Mucosa of rectum (tissue), 2 donors: ENCODE measurements around the gene GEMIN5.

ENCODE experiments used
- H3K27ac ChIP-seq, 2 donors: one replicate each; pipeline ENCODE4 v1.7.0; 2013; ENCODE audit warnings: inconsistent platforms in 2 of 2, low read depth in 2 of 2, low read length in 2 of 2
- H3K27me3 ChIP-seq, 2 donors: one replicate each; pipeline ENCODE4 v1.7.0; 2013; ENCODE audit warnings: low read length in 2 of 2; ENCODE audit not compliant: control insufficient read depth in 2 of 2, insufficient read depth in 2 of 2
- H3K36me3 ChIP-seq, 2 donors: one replicate each; pipeline ENCODE4 v1.7.0; 2013; ENCODE audit warnings: low read length in 2 of 2; ENCODE audit not compliant: control insufficient read depth in 2 of 2, insufficient read depth in 2 of 2
- H3K4me1 ChIP-seq, 2 donors: one replicate each; pipeline ENCODE4 v1.7.0; 2013; ENCODE audit warnings: low read length in 2 of 2, mild to moderate bottlenecking in 1 of 2; ENCODE audit not compliant: control insufficient read depth in 2 of 2, insufficient read depth in 2 of 2
- H3K4me3 ChIP-seq, 2 donors: one replicate each; pipeline ENCODE4 v1.7.0; 2013; ENCODE audit warnings: low read length in 2 of 2
- H3K9ac ChIP-seq, 2 donors: one replicate each; pipeline ENCODE4 v1.7.0; 2013; ENCODE audit warnings: low read length in 2 of 2, low read depth in 1 of 2, mild to moderate bottlenecking in 1 of 2
- H3K9me3 ChIP-seq, 2 donors: one replicate each; pipeline ENCODE4 v1.7.0; 2013; ENCODE audit warnings: low read length in 2 of 2; ENCODE audit not compliant: control insufficient read depth in 2 of 2
- donor health status: healthy.
- donor health status: Normal muscosa, but diverticular disease.

The GEMIN5 gene

GRCh38 chr5:154865466-154866184 is 72.4 kb downstream of the GEMIN5 start:
- H3K36me3 ChIP-seq: peaks cover 17 to 43% of the 10 kb centered on the region in 2 donors
- H3K4me3 ChIP-seq: no peak overlapping the region
- peaks cover 3 to 10% of the 10 kb centered on the region in 2 donors for H3K4me1 ChIP-seq
- H3K27me3 ChIP-seq: no peaks in the 10 kb centered on the region
- H3K27ac ChIP-seq: no peak overlapping the region
- no peak overlapping the region for H3K9ac ChIP-seq
- H3K9me3 ChIP-seq: no peaks in the 10 kb centered on the region

DNA sequence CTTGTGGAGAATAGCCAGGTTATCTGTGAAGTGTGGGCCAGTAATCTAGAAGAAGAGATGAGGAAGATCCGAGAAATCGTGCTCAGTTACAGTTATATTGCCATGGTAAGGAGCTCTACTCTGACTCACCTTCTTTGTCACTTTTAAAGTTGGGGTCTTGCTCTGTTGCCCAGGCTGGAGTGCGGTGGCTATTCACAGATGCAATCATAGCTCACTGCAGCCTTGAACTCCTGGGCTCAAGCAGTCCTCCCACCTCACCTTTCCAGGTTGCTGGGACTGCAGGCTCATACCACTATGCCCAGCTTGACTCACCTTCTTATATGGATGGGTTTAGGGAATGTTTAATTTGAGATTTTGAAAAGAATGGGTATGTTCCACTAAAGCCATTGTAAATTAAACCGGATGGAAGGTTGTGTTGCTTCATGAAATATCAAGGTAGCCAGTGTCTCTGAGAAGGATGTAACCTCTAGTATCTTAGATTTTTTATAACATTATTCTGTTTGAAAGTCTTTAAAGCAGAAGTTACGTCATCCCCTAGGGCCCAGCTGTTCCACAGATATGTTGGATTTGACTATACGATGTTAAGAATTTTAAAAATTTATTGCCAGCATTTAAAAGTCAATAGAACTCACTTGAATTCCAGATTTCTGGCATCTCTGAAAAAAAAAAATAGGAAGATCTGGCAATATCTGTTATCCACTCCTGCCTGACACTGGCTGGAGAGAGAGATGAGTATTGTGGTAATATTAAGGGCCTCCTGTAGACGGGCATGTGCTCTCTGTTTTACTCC is 74.5 kb downstream of the GEMIN5 start:
- Histone ChIP-seq H3K27me3 (no peaks in the 10 kb centered on the region), H3K9me3 (no peaks in the 10 kb centered on the region), H3K27ac (no peak overlapping the region), H3K36me3 (peaks cover 10 to 32% of the 10 kb centered on the region in 2 donors), H3K4me1 (peaks cover 14 to 19% of the 10 kb centered on the region in 2 donors), H3K4me3 (no peak overlapping the region), H3K9ac (no peak overlapping the region)

DNA sequence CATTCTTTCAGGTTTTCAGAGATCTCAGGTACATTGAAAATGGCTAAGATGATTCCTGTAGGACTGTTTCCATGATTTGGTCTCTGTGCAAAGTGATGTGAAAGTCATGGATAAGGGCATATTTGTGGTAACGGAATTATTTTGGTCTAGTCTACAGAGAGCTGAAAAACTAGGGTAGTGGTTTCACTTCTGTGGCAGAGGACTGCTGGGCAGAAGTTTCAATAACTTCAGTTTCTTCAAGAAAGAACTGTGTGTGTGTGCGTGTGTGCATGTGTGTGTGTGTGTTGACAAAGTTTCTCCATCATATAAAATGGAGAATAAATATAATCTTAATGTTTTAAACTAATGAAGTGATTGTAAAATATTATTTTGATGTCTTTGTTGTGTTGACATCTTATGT is 75.2 kb downstream of the GEMIN5 start:
- no peak overlapping the region for H3K27ac ChIP-seq
- H3K4me3 ChIP-seq: no peak overlapping the region
- no peaks in the 10 kb centered on the region for H3K9me3 ChIP-seq
- peaks cover 14 to 19% of the 10 kb centered on the region in 2 donors for H3K4me1 ChIP-seq
- no peaks in the 10 kb centered on the region for H3K27me3 ChIP-seq
- peaks cover 9 to 31% of the 10 kb centered on the region in 2 donors for H3K36me3 ChIP-seq
- H3K9ac ChIP-seq: no peak overlapping the region

- no peak overlapping the region for H3K4me3 ChIP-seq
- H3K27ac ChIP-seq: no peak overlapping the region
- H3K27me3 ChIP-seq: no peaks in the 10 kb centered on the region
- H3K36me3 ChIP-seq: peaks cover 9 to 31% of the 10 kb centered on the region in 2 donors
- no peak overlapping the region for H3K9ac ChIP-seq
- no peaks in the 10 kb centered on the region for H3K9me3 ChIP-seq
- peaks cover 17 to 23% of the 10 kb centered on the region in 2 donors for H3K4me1 ChIP-seq
Observed at GRCh38 chr5:154861946-154862345, 76.1 kb downstream of the GEMIN5 start.

DNA sequence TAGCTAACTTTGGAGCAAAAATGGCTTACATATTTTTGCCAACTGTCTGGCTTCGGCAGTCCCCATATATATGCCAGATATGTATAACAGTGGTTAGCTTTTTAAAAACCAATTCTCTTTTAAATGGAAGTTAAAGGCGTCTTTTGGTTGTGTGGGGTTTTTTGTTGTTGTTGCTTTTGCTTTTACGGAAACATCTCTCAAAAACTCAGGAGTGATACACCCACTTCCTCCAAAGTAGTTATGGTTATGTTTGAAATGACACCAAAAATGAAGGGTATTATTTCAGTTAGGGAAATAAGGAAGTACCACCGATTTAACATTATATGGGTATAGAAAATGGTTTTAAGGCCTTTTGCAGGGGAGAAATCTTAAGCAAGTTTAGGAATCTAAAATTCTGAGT is 77.2 kb downstream of the GEMIN5 start:
- H3K4me1 ChIP-seq: peaks cover 18 to 27% of the 10 kb centered on the region in 2 donors

DNA sequence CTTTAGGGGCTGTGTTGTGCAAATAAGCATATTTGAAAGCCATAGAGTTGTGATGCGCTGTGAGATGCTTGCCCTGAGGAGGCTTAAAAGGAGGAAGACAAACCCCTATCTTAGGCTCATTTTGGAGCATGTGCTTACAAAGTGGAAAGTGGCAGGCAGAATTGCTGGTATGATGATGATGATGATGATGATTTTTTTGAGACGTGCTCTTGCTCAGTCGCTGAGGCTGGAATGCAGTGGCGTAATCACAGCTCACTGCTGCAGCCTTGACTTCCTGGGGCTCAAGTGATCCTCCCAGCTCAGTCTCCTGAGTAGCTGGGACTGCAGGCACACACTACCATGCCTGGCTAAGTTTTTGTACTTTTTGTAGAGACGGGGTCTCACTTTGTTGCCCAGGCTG is 77.9 kb downstream of the GEMIN5 start:
- Histone ChIP-seq H3K27ac (peak overlapping the region; percentile 98), H3K4me3 (peak overlapping the region; percentile 96 to 97), H3K9me3 (no peaks in the 10 kb centered on the region), H3K4me1 (peaks cover 18 to 27% of the 10 kb centered on the region in 2 donors), H3K36me3 (peaks cover under 1 to 15% of the 10 kb centered on the region in 2 donors), H3K9ac (peak overlapping the region; percentile 91 to 97), H3K27me3 (no peaks in the 10 kb centered on the region)

More for the DNA sequence above, 77.2 kb downstream of the GEMIN5 start:
- Histone ChIP-seq H3K4me3 (peak overlapping the region in 1 of 2 donors; percentile 96), H3K27ac (peak overlapping the region in 1 of 2 donors; percentile 98), H3K27me3 (no peaks in the 10 kb centered on the region), H3K36me3 (peaks cover 6 to 21% of the 10 kb centered on the region in 2 donors), H3K9ac (no peak overlapping the region), H3K9me3 (no peaks in the 10 kb centered on the region)

DNA sequence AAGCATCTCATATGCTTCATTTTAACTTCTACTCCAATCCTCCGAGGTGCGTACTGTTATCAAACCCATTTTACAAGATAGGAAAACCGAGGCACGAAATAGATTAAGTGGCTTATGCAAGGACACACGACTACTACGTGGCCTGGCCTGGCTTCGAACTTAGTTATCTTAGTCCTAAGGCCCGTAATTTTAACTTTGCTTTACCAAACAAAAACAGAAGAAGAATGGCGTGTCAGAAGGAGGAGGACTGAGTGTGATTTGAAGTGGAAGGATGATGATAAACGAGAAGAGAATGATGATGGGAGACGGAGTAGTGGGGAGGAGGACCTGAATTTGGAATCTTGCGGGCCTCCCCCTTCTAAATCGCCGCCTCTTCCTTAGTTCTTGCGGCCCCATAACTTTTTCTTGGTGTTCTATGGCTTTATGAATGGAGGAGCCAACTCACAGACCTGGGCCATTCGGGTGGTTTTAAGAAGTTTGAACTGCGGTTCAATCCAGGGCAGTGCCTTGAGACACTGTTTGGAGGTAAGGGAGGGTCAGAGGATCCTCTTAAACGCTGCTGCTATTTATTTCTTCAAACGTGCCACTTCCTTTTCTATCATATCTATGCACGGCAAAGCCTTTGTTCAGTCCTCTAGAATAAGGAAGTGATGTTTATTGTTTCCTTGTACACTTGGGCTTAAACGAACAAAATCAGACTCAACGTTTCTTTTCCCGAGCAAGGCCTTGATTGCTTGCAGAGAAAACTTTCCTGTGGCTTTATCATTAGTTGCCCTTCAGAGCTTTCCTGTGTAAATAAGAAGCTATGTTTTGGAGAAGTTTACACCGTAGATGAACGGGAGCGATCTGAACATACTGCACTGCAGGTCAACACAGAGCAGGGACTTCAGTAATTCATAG is 78.8 kb downstream of the GEMIN5 start:
- no peaks in the 10 kb centered on the region for H3K9me3 ChIP-seq
- H3K4me1 ChIP-seq: peaks cover 18 to 27% of the 10 kb centered on the region in 2 donors
- H3K9ac ChIP-seq: peak overlapping the region; percentile 91 to 97
- peaks cover 0 to 9% of the 10 kb centered on the region in 2 donors for H3K36me3 ChIP-seq
- peak overlapping the region; percentile 96 to 97 for H3K4me3 ChIP-seq
- H3K27me3 ChIP-seq: no peaks in the 10 kb centered on the region
- H3K27ac ChIP-seq: peak overlapping the region; percentile 98

DNA sequence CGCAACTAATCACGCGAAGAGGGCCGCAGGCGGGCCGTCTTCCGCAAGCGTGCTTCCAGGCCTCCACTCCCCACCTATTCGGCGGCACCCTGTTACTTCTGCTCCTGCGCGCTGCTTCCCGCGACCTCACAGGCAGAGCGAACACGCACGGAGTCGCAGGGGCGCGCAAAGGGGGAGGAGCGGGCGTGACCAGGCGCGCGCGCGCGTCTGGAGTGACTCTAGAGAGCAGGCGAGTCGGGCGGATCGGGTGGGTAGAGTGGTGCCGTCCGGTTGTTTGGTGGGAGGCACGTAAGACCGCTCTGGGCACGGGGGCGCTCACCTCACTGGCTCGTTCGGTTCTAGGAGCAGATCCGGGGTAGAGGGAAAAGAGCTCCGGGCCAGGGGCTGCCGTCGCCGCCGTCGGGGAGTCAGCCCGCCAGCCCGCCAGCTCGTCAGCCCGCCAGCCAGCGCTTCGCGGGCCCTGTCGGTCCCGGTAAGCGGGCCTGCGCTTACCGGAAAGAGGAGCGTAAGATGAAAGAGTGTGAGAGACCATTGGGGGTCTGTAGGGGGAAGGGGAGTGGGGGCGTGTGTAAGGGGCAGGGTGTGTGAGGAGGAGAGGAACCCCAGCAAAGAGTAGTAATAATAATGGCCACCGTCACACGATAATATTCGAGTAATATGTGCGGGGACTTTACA is 79.6 kb downstream of the GEMIN5 start, which contains the start of gene CNOT8:
CNOT8 (plus strand) TSS at position 331 of the 675 bp plus-strand sequence. CDS start 4,652 bp downstream, outside the sequence.
- Histone ChIP-seq H3K36me3 (peaks cover 0 to 4% of the 10 kb centered on the region in 2 donors), H3K4me3 (peak within 1 kb of the TSS; percentile 96 to 97), H3K9ac (peak within 1 kb of the TSS; percentile 91 to 97), H3K27me3 (no peaks in the 10 kb centered on the region), H3K4me1 (peaks cover 18 to 27% of the 10 kb centered on the region in 2 donors), H3K9me3 (no peaks in the 10 kb centered on the region), H3K27ac (peak within 1 kb of the TSS; percentile 98)

DNA sequence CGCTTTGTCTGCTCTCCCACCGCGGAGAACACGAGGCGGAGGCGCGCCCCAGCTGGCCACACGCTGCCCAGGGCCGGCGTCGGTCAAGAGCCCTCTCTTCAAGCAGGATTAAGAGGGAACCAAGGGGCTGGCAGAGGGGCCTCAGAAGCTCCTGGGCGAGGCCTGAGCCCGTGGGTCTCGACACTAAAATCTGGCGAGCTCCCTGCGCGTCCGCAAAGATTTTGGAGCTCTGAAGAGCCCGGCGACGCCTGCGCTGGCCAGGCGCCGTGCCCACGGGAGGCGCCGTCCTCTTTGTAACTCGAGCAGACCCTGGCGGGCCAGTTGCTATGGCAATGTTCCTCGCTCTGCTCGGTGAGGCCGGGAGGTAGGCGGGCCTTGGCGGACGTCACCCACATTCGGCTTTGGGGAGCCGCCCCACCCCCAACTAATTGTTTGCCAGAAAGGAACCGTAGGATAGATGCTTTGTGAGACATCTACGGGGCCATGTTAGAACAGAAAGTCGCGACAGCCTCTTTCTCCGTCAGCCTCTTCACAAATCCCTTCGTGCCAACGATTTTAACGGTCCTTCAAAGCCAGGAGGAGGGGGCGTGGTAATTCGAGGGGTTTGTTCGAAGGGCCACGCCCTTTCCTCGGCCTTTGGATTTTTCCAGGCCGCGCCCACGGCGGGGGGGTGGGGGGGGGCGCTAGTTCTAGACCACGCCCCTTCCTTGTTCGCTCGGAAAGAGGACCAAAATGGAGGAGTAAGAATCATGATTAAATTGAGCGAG is 80.3 kb downstream of the GEMIN5 start:
- H3K4me1 ChIP-seq: peaks cover 18 to 27% of the 10 kb centered on the region in 2 donors

More for the DNA sequence above, 80.3 kb downstream of the GEMIN5 start:
- Histone ChIP-seq H3K36me3 (no peaks in the 10 kb centered on the region), H3K27me3 (no peaks in the 10 kb centered on the region), H3K4me3 (peak overlapping the region; percentile 96 to 97), H3K27ac (peak overlapping the region; percentile 98), H3K9me3 (no peaks in the 10 kb centered on the region), H3K9ac (peak overlapping the region; percentile 91 to 97)
